ENCODE data around the gene KDM6B.

The KDM6B gene

GRCh38 chr17:7882629-7883028, 48.6 kb downstream of the KDM6B start:
- DNase-seq, result peak; percentile 63

Measured in NCI-H510A treated with DMSO at 0.1 percent for 48 hours (cell line).